ENCODE data around the gene SBF1.

SBF1 gene

DNA sequence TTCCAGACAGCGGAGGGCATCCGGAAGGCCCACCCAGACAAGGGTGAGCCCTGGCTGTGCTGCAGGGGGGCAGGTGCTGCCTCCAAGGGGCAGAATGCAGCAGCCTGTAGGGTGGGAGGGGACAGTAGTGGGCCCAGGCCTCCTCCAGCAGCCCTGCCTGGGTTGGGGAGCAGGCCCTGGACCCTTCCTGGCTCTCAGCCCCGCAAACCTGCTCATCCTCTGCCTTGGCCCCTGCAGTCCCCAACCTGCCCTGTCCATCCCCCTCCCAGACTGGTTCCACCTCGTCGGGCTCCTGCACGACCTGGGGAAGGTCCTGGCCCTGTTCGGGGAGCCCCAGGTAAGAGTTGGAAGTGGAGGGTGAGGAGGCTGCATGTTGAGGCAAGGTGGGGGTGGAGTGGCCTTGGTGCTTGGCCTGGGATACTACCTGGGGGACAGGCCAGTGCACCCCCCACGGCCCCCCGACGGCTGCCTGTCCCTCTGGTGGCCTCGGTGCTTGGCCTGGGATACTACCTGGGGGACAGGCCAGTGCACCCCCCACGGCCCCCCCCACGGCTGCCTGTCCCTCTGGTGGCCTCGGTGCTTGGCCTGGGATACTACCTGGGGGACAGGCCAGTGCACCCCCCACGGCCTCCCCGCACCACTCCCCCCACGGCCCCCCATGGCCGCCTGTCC lies 13.3 kb upstream of the SBF1 start:
- Histone ChIP-seq H3K4me3 (ENCODE audit: low read length) (no peak overlapping the region), H3K4me1 (ENCODE audit: control insufficient read depth, low read depth, low read length) (no peaks in the 10 kb centered on the region), H3K9ac (ENCODE audit: low read length) (no peak overlapping the region), H3K27ac (ENCODE audit: low read length) (no peak overlapping the region), H3K9me3 (ENCODE audit: control insufficient read depth, low read depth, low read length) (no peaks in the 10 kb centered on the region), H3K27me3 (ENCODE audit: control insufficient read depth, insufficient read depth, low read length) (no peaks in the 10 kb centered on the region), H3K36me3 (ENCODE audit: control insufficient read depth, low read depth, low read length) (no peaks in the 10 kb centered on the region)

- Histone ChIP-seq H3K9ac (ENCODE audit: low read length) (no peak overlapping the region), H3K27me3 (ENCODE audit: control insufficient read depth, insufficient read depth, low read length) (no peaks in the 10 kb centered on the region), H3K4me1 (ENCODE audit: control insufficient read depth, low read depth, low read length) (no peaks in the 10 kb centered on the region), H3K4me3 (ENCODE audit: low read length) (no peak overlapping the region), H3K27ac (ENCODE audit: low read length) (no peak overlapping the region), H3K36me3 (ENCODE audit: control insufficient read depth, low read depth, low read length) (no peaks in the 10 kb centered on the region), H3K9me3 (ENCODE audit: control insufficient read depth, low read depth, low read length) (no peaks in the 10 kb centered on the region)
Measured at GRCh38 chr22:50487290-50488005, 12.6 kb upstream of the SBF1 start.

- no peaks in the 10 kb centered on the region for H3K9me3 ChIP-seq (ENCODE audit: control insufficient read depth, low read depth, low read length)
- H3K27ac ChIP-seq (ENCODE audit: low read length), result no peak within 1 kb of the TSS
- H3K4me1 ChIP-seq (ENCODE audit: control insufficient read depth, low read depth, low read length), result no peaks in the 10 kb centered on the region
- no peak within 1 kb of the TSS for H3K4me3 ChIP-seq (ENCODE audit: low read length)
- H3K36me3 ChIP-seq (ENCODE audit: control insufficient read depth, low read depth, low read length), result no peaks in the 10 kb centered on the region
- H3K27me3 ChIP-seq (ENCODE audit: control insufficient read depth, insufficient read depth, low read length), result no peaks in the 10 kb centered on the region
- H3K9ac ChIP-seq (ENCODE audit: low read length), result no peak within 1 kb of the TSS
Measured at GRCh38 chr22:50486561-50487289, 11.9 kb upstream of the SBF1 start, which contains the start of gene MIOX. MIOX (plus strand) TSS chr22:50486859; CDS start chr22:50486898, 39 bp downstream.

DNA sequence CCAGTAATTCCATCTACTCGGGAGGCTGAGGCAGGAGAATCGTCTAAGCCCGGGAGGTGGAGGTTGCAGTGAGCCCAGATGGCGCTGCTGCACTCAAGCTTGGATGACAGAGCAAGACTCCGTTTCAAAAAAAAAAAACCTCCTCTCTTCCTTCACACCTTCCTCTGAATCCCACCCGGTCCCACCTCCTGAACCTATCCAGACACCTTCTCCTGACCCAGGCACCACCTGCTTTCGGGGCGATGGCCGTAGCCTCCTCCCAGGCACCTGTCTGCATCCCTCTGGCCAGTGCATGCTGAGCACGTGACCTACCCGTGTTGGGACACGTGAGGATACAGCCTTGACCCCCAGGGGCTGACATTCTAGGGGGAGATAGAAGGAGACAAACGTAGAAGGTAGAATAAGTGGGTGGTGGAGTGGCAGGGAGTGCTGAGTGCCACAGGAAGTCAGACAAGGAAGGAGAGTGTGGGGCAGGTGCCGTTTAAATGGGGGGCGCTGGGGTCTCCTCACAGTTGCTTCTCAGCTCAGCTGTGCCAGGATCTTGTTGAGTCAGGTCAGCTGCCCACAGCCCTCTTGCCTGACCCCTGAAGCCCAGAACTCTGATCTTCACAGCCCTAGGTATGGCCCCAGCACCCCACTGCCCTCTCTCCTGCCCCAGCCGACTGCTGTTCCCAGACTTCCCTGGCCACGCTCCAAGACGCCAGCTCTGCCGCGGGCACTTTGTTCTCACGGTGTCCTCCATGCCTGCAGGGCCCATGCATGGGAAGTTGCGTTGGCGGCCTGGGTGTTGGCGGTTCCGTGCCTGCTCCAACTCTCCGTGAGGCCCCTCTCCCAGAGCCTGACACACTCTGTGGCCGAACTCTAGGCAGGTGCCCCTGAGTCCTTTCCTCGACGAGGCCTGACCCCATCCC lies 10.6 kb upstream of the SBF1 start:
- Histone ChIP-seq H3K4me1 (ENCODE audit: control insufficient read depth, low read depth, low read length) (no peaks in the 10 kb centered on the region), H3K27ac (ENCODE audit: low read length) (no peak overlapping the region), H3K36me3 (ENCODE audit: control insufficient read depth, low read depth, low read length) (no peaks in the 10 kb centered on the region), H3K9ac (ENCODE audit: low read length) (no peak overlapping the region), H3K9me3 (ENCODE audit: control insufficient read depth, low read depth, low read length) (no peaks in the 10 kb centered on the region), H3K4me3 (ENCODE audit: low read length) (no peak overlapping the region), H3K27me3 (ENCODE audit: control insufficient read depth, insufficient read depth, low read length) (peaks cover 8% of the 10 kb centered on the region)

GRCh38 chr22:50483977-50484853 lies 9.4 kb upstream of the SBF1 start:
- H3K27ac ChIP-seq (ENCODE audit: low read length), result no peak overlapping the region
- H3K9ac ChIP-seq (ENCODE audit: low read length), result no peak overlapping the region
- H3K36me3 ChIP-seq (ENCODE audit: control insufficient read depth, low read depth, low read length), result no peaks in the 10 kb centered on the region
- H3K4me1 ChIP-seq (ENCODE audit: control insufficient read depth, low read depth, low read length), result no peaks in the 10 kb centered on the region
- peaks cover 20% of the 10 kb centered on the region for H3K27me3 ChIP-seq (ENCODE audit: control insufficient read depth, insufficient read depth, low read length)
- no peaks in the 10 kb centered on the region for H3K9me3 ChIP-seq (ENCODE audit: control insufficient read depth, low read depth, low read length)
- H3K4me3 ChIP-seq (ENCODE audit: low read length), result no peak overlapping the region

DNA sequence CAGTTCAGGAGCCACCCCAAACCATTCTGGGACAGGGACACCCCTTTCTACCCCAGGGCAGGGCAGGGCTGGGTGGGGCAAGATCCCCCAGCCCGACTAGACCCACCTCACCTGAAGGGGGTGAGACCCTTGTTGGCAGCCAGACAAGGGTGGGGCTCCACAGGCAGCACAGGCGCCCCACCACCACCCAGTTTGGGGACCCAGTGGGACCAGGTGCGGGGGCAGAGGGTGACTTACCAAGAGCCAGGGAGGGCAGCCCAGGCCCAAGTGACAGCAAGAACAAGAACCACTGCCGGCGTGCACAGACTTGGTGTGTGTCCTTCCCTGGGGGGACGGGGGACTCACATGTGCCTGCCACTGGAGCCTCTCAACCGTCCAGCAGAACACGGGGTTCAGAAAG lies 8.7 kb upstream of the SBF1 start:
- Histone ChIP-seq H3K9ac (ENCODE audit: low read length) (no peak overlapping the region), H3K27ac (ENCODE audit: low read length) (no peak overlapping the region), H3K4me3 (ENCODE audit: low read length) (no peak overlapping the region), H3K36me3 (ENCODE audit: control insufficient read depth, low read depth, low read length) (no peaks in the 10 kb centered on the region), H3K27me3 (ENCODE audit: control insufficient read depth, insufficient read depth, low read length) (peaks cover 21% of the 10 kb centered on the region), H3K4me1 (ENCODE audit: control insufficient read depth, low read depth, low read length) (no peaks in the 10 kb centered on the region), H3K9me3 (ENCODE audit: control insufficient read depth, low read depth, low read length) (no peaks in the 10 kb centered on the region)

GRCh38 chr22:50483106-50483505 lies 8.3 kb upstream of the SBF1 start:
- no peaks in the 10 kb centered on the region for H3K4me1 ChIP-seq (ENCODE audit: control insufficient read depth, low read depth, low read length)
- H3K9me3 ChIP-seq (ENCODE audit: control insufficient read depth, low read depth, low read length), result no peaks in the 10 kb centered on the region
- H3K9ac ChIP-seq (ENCODE audit: low read length), result no peak overlapping the region
- no peak overlapping the region for H3K4me3 ChIP-seq (ENCODE audit: low read length)
- no peak overlapping the region for H3K27ac ChIP-seq (ENCODE audit: low read length)
- H3K36me3 ChIP-seq (ENCODE audit: control insufficient read depth, low read depth, low read length), result no peaks in the 10 kb centered on the region
- H3K27me3 ChIP-seq (ENCODE audit: control insufficient read depth, insufficient read depth, low read length), result peaks cover 21% of the 10 kb centered on the region

DNA sequence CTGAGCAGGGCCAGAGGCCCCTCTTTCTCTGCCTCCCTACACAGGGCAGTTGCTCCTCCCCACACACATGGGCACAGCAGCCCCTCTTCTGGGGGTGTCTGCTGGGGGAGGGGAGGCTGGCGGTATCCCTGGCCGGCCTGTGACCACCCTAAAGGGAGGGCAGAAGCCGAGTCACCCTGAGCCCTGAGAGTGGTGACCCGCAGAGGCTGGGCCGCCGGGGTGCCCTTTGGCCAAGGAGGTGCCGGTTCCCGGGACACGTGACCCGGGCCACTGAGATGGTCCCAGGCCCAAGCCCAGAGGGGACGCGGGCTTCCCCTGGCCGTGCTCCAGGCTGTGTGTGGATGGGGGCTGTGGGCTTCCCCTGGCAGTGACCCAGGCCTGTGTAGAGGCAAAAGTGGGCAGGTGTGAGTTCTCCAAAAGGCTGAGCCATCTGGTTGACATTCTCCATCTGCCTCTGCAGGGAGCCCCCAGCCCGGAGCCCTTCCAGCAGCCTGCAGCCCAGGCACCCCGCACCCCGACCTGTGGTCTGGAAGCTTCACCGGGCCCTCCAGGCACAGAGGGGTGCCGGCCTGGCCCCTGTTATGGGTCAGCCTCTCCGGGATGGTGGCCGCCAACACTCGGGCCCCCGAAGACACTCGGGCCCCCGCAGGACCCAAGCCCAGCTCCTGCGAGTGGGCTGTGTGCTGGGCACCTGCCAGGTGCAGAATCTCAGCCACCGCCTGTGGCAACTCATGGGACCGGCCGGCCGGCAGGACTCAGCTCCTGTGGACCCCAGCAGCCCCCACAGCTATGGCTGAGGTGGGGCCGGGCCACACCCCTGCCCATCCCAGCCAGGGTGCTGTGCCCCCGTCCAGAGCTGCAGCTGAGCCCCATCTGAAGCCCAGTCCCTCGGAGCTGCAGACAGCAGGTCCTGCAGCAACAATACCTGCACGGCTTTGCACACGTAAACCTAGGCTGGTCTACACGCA lies 7.6 kb upstream of the SBF1 start:
- Histone ChIP-seq H3K9me3 (ENCODE audit: control insufficient read depth, low read depth, low read length) (no peaks in the 10 kb centered on the region), H3K9ac (ENCODE audit: low read length) (peak overlapping the region; percentile 68), H3K27me3 (ENCODE audit: control insufficient read depth, insufficient read depth, low read length) (peaks cover 21% of the 10 kb centered on the region), H3K4me3 (ENCODE audit: low read length) (peak overlapping the region; percentile 54), H3K27ac (ENCODE audit: low read length) (no peak overlapping the region), H3K4me1 (ENCODE audit: control insufficient read depth, low read depth, low read length) (no peaks in the 10 kb centered on the region), H3K36me3 (ENCODE audit: control insufficient read depth, low read depth, low read length) (no peaks in the 10 kb centered on the region)

DNA sequence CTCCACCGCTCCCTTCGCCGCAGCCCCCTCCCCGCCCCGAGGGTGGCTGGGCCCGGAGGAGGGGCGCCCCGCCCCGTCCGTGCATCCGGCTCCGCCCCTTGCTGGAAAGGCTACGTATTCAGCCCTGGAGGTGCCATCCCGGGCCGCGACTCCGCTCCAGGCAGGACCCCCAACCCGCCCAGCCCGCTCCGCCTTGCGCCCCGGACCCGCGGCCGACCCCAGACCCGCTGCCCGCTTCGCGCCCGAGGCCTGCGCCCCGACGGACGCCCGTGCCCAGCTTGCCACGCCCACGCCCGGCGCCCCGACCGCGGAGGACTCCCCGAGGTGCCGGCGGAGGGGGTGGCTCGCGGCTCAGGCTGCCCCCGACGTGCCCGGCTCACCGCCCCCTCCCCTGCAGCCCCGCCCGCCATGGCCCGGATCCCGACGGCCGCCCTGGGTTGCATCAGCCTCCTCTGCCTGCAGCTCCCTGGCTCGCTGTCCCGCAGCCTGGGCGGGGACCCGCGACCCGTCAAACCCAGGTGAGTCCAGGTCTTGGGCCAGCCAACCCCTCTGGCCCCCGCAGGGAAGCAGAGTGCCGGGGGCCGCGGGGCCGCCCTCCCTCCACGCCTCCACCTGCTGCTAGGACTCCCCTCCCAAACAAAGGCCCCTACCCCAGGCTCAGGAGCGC lies 6.7 kb upstream of the SBF1 start, which contains the start of gene ADM2:
Gene ADM2, plus strand, starts transcription at position 104 of the 667 bp plus-strand sequence. Its CDS starts 305 bp downstream, at position 409.
- Histone ChIP-seq H3K9me3 (ENCODE audit: control insufficient read depth, low read depth, low read length) (no peaks in the 10 kb centered on the region), H3K4me3 (ENCODE audit: low read length) (peak within 1 kb of the TSS; percentile 54), H3K4me1 (ENCODE audit: control insufficient read depth, low read depth, low read length) (no peaks in the 10 kb centered on the region), H3K27ac (ENCODE audit: low read length) (no peak within 1 kb of the TSS), H3K27me3 (ENCODE audit: control insufficient read depth, insufficient read depth, low read length) (peaks cover 21% of the 10 kb centered on the region), H3K9ac (ENCODE audit: low read length) (peak within 1 kb of the TSS; percentile 68), H3K36me3 (ENCODE audit: control insufficient read depth, low read depth, low read length) (no peaks in the 10 kb centered on the region)
